Right ventricle myocardium inferior (tissue), 1 donor: ENCODE measurements around the gene LRRC4B. TPM values are rescaled to one million over a fixed set of nuclear protein-coding genes. Genes with fewer than 3 reads are reported as not detected.
A peak's percentile ranks its signal among the peaks of the same experiment; 100 is the strongest.
"Not testable (repeated sequence)": the region's sequence is repeated elsewhere in the genome, so short reads cannot be mapped to it uniquely, and the experiment has no call there.

ENCODE experiments used
- ATAC-seq: fragments of 200-7000 bp; cut with Tn5 transposase; one replicate; pipeline ENCODE4 v1.9.1; 2020; ENCODE audit warnings: mild to moderate bottlenecking, moderate library complexity
- DNase-seq: peaks from one replicate; pipeline ENCODE4 v3.0.0; 2021; ENCODE audit errors: missing footprints
- intact Hi-C: fragments of 100-400 bp; cut with DNase I; formaldehyde crosslinking; loops from one replicate; pipeline ENCODE4 v1.11.0; 2022
- long read RNA-seq: library from polyadenylated mRNA; unstranded; transcript quantifications from one replicate; pipeline ENCODE4 v2.0.0, GENCODE V29; 2021
- total RNA-seq: library from RNA; stranded (reverse); fragmentation: NEBNext Ultra II Directional; extraction: Animal tissue kit (Norgen Biotek cat#: 25700); gene quantifications from one replicate; pipeline ENCODE4 v1.2.1, GENCODE V29; 2021
- donor health status: DM: no; HTN: yes; CAD: no; lungs with severe emphysema.

LRRC4B gene, protein sequence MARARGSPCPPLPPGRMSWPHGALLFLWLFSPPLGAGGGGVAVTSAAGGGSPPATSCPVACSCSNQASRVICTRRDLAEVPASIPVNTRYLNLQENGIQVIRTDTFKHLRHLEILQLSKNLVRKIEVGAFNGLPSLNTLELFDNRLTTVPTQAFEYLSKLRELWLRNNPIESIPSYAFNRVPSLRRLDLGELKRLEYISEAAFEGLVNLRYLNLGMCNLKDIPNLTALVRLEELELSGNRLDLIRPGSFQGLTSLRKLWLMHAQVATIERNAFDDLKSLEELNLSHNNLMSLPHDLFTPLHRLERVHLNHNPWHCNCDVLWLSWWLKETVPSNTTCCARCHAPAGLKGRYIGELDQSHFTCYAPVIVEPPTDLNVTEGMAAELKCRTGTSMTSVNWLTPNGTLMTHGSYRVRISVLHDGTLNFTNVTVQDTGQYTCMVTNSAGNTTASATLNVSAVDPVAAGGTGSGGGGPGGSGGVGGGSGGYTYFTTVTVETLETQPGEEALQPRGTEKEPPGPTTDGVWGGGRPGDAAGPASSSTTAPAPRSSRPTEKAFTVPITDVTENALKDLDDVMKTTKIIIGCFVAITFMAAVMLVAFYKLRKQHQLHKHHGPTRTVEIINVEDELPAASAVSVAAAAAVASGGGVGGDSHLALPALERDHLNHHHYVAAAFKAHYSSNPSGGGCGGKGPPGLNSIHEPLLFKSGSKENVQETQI
- total RNA-seq, result 0.92 TPM
- long read RNA-seq, result 0 reads

DNA sequence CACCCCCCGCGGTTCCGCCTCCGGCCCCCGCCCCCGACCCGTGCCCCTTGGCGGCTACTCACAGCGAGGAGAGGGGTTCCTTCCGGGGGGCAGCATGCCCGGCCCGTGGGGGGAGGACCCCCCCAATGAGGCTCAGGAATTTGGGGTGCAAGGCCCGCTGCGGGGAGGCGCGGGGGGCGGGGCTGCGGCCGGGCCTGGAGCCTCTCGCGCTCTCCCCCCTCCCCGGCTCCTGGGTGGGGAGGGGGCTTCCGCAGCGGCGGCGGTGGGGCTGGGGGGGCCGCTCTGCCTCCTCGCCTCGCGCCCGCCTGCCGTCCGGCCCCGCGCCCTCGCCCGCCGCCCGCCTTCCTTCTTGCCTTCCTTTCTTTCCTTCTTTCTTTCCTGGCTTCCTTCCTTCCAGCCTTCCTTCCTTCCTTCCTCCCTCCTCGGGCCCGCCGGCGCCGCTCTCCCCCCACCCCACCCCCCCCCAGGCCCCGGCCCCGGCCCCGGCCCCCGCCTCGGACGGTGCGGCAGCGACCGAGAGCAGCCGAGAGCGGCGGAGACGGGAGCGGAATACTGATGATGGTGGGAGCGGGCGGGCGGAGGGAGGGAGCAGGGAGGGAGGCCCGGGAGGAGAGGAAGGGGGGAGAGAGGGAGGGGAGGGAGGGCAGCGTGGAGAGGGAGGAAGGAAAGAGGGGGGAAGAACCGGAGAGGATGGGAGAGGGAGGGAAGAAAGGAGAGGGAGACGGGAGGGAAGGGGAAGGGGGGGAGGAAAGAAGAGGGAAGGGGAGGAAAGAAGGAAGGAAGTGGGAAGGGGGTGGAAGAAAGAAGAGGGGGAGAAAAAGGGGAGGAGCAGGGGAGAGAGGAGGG is at the start of gene LRRC4B:
TSS of gene LRRC4B (minus strand) at position 554 of the 846 bp plus-strand sequence. CDS start 19,597 bp downstream, outside the sequence.
- DNase-seq (no peak), ATAC-seq (no peak)
- intact Hi-C loops, result no loop called here

DNA sequence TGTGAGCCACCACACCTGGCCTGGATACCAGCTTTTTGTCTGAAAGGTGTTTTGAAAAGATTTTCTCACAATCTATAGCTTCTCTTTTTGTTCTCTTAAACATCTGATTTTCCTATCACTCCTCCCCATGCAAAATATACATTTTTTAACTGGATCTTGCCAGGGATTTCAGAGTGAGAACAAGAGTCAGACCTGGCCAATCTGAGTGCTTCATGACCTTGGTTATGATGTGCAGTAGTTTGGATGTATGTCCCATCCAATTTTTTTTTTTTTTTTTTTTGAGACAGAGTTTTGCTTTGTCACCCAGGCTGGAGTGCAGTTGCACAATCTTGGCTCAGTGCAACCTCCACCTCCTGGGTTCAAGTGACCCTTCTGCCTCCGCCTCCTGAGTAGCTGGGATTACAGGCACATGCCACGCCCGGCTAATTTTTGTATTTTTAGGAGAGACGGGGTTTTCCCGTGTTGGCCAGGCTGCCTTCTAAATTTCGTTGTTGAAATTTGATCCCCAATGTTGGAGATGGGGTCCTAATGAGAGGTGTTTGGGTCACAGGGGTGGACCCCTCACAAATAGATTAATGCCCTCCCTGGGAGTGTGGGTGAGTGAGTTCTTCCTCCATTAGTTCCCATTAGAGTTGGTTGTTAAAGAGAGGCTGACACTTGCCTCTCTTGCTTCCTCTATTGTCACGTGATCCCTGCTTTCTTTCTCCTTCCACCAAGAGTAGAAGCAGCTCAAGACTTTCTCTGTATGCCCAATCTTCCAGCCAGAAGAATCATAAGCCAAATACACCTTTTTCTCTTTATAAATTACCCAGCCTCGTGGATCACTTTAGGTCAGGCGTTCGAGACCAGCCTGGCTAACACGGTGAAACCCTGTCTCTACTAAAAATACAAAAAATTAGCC is 44.5 kb upstream of the LRRC4B start:
- DNase-seq, ATAC-seq, intact Hi-C loops: not testable (repeated sequence)

DNA sequence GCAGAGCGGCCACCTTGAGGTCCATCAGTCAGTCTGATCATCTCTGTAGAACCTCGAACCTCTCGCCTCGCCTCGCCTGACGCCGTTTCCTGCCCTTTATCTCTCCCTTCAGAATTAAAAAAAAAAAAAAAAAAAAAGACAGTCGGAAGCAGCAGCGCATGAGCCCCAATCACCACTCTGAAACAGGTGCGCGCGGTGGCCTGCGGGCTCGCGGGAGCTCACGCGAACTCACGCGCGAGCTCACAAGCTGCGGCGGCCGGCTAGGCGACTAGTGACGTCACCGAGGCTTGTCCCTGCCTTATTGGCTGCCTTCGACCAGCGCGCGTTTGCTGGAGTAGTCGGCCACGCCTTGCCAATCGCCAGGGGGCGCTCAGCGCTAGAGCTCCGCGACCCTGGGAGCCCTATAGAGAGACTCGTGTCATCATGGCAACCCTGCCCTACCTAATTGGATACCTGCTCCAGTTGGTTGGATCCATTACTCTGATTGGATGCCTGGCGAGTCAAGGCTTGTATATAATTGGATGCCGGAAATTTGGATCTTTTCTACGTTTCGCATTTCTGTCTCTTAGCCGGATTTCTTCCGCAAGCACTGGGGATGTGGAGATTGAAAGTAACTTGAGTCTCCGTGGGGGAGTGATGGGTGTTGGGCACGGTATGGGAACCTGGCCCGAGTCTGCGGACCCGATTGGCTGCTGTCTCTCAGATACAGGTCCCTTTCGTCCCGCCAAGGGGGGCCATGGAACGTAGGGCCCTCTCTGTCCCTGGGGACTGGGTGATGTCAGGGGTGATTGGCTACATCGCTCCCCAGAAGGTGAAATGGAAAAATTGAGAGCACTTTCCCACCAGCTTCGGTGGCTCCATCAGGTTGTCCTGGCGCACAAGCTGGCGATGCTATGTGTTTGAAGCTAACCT is 39.9 kb upstream of the LRRC4B start:
- DNase-seq, result peak; percentile 84
- ATAC-seq, result peak; percentile 39
- intact Hi-C loops, result no loop called here

DNA sequence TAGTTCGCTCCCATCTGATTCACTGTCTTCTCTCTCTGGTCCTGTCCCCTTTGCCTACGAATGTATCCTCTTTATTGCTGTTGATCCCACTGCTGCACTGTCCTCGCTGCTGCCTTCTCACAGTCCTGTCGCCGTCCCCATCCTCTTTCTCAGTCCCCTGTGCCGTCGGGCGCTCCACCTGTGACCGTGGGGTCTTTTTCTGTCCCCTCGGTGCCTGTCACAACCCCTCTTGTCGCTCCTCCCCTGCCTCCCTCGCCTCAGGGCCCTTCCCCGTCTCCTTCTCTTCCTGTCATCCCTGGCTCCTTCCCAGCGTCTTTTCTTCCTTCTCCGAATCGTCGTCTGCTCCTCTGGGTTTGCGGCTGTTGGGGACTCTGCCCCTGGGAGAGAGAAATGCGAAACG is 39.2 kb upstream of the LRRC4B start:
- intact Hi-C loops, result no loop called here
- DNase-seq, result no peak
- no peak for ATAC-seq

DNA sequence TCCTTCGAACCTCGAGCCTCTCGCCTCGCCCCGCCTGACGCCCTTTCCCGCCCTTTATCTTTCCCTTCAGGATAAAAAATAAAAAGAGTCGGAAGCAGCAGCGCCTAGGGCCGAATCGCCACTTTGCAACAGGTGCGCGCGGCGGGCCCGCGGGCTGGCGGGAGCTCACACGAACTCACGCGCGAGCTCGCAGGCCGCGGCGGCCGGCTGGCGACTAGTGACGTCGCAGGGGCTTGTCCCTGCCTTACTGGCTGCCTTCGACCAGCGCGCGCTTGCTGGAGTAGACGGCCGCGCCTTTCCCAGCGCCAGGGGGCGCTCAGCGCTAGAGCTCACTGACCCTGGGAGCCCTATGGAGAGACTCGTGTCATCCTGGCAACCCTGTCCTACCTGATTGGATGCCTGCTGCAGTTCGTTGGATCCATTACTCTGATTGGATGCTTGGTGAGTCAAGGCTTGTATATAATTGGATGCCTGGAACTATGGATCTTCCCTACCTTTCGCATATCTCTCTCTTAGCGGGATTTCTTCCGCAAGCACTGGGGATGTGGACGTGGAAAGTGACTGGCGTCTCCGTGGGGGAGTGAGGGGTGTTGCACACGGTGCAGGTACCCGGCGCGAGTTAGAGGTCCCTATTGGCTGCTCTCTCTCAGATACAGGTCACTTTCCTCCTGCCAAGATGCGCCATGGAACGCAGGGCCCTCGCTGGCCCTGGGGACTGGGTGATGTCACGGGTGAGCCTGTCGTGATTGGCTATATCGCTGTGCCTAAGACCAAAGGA is 38.0 kb upstream of the LRRC4B start:
- ATAC-seq, intact Hi-C loops, DNase-seq: not testable (repeated sequence)

DNA sequence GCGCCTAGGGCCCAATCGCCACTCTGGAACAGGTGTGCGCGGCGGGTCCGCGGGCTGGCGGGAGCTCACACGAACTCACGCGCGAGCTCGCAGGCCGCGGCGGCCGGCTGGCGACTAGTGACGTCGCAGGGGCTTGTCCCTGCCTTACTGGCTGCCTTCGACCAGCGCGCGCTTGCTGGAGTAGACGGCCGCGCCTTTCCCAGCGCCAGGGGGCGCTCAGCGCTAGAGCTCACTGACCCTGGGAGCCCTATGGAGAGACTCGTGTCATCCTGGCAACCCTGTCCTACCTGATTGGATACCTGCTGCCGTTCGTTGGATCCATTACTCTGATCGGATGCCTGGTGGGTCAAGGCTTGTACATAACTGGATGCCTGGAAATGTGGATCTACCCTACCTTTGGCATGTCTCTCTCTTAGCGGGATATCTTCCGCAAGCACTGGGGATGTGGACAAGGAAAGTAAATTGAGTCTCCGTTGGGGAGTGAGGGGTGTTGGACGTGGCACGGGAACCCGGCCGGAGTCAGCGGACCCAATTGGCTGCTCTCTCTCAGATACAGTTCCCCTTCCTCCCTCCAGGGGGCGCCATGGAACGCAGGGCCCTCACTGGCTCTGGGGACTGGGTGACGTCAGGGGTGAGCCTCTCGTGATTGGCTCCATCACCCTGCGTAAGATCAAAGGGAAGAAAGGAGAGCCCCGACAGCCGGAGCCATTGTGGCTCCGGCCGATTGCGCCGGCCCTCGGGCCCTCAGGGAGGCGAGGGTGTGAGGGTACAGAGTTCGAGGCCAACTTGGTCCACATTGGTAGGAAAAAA is 36.2 kb upstream of the LRRC4B start:
- ATAC-seq, result not testable (repeated sequence)

DNA sequence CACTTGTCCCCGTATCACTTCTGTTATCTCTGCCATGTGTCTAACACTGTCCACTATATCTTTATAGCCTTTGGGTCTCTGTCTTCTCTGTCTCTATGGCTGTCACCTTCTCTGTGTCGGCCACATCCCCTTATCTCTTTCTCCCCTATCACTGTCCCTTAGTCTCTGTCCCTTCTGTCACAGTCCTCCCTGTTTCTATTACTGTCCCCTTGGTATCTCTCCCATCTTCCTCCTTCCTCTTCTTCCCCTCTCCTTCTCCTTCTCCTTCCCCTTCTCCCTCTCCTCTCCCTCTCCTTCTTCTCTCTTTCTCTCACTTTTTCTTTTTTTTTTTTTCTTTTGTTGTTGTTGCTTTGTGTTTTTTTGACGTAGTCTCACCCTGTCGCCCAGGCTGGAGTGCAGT is 34.7 kb upstream of the LRRC4B start:
- no peak for DNase-seq
- no peak for ATAC-seq
- intact Hi-C loops, result no loop called here

More for the DNA sequence above, 36.2 kb upstream of the LRRC4B start:
- DNase-seq, intact Hi-C loops: not testable (repeated sequence)

DNA sequence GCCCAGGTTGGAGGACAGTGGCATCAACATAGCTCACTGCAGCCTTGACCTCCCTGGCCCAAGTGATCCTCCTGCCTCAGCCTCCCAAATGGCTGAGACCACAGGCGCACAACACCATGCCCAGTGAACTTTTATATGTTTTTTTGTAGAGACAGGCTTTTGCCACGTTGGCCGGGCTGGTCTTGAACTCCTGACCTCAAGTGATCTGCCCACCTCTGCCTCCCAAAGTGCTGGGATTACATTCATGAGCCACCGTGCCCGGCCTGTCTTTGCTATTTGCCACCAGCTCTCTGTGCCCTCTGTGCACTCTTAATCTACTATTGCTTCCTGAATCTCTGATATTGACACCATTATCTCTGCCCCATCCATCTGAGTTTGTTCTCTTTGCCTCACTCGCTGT is 34.3 kb upstream of the LRRC4B start:
- DNase-seq (no peak), ATAC-seq (no peak)
- intact Hi-C loops, result no loop called here

DNA sequence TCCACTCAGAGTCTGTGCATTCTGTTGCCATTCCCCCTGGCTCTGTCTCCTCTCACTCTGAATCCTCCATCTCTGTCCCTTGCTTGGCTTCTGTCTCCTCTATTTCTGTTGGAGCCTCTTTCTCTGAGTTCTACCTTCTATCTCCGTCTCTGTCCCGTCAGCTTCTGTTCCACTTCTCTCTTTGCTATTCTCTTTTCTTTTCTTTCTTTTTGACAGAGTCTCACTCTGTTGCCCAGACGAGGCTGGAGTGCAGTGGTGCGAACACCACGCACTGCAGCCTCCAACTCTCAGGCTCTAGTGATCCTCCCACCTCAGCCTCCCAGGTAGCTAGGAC is 33.8 kb upstream of the LRRC4B start:
- intact Hi-C loops, result no loop called here
- ATAC-seq (no peak), DNase-seq (no peak)

DNA sequence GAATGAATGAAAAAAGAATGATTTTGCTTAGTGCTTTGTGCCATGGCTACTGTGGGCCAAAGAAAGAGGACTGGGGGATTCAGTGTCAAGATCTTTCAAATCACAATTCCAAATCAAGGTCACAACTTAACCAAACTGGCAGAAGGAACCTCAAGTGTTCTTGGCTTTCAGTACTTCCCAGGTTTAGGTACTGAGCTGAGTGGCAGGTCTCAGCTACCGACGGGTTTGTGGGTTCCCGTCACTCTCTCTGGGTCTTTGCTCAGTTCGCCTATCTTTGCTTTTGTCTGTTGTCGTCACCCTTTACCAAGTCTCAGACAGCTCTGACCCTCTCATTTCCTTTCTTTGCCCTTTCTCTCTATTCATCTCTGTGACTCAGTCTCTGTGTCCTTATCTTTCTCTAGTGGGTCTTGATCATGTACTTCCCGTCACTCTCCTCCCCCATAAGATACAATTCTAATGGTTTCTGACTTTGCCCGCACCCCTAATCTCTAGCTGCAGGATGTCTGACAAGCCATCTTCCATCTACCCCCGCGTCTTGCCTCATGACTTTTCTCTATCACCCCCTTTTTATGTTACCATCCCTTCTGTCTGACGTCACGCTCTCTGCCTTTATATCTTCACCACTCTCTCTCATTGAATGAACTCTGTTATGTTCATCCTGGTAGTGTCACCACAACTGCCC is 33.3 kb upstream of the LRRC4B start:
- ATAC-seq (no peak), DNase-seq (no peak)
- intact Hi-C loops, result no loop called here

DNA sequence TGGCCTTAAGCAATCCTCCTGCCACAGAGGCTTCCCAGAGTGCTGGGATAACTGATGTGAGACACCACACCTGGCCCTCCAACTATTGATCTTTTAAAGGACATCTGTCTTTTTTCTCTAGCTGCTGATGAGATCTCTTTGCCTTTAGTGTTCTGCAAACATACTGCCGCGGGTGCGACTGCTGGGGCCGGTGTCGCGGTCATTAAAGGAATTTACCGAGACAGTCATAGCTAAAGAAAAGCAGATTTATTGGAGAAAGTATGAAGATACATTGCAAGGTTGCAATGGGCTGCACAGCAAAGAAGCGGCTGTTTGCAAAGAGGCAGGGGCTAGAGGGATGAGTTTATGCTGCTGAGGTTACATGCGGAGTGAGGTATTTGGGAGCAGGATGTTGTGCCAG is 31.2 kb upstream of the LRRC4B start:
- DNase-seq, result no peak
- intact Hi-C loops, result no loop called here
- no peak for ATAC-seq

DNA sequence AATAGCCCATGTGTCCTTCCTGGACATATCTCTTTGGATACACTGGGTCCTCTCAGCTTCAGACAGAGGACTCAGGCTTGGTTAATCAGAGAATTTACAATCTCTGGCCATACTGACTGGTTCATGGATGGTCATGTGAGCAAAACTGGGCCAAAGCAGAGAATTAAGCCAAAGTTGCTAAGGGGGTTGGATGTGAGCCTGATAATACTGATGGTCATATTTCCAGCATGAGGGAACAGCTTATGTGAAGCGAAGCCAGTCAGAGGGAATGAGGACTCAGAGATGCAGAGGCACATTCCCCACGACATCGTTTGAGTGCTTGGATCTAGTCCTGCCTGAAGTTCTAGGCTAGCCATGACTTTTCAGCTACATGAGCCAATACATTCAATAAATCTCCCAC is 22.0 kb upstream of the LRRC4B start:
- ATAC-seq (no peak), DNase-seq (no peak)
- intact Hi-C loops, result no loop called here

DNA sequence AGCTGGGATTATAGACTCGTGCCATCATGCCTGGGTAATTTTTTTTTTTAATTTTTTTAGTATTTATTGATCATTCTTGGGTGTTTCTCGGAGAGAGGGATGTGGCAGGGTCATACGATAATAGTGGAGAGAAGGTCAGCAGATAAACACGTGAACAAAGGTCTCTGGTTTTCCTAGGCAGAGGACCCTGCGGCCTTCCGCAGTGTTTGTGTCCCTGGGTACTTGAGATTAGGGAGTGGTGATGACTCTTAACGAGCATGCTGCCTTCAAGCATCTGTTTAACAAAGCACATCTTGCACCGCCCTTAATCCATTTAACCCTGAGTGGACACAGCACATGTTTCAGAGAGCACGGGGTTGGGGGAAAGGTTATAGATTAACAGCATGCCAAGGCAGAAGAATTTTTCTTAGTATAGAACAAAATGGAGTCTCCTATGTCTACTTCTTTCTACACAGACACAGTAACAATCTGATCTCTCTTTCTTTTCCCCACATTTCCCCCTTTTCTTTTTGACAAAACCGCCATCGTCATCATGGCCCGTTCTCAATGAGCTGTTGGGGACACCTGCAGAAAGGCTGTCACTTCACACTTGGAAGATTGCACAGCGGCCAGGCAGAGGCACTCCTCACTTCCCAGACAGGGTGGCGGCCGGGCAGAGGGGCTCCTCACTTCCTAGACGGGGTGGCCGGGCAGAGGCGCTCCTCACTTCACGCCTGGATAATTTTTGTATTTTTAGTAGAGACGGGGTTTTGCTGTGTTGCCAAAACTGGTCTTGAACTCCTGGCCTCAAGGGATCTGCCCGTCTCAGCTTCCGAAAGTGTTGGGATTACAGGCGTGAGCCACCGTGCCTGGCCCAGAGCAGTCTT is 13.8 kb upstream of the LRRC4B start:
- DNase-seq, intact Hi-C loops, ATAC-seq: not testable (repeated sequence)

DNA sequence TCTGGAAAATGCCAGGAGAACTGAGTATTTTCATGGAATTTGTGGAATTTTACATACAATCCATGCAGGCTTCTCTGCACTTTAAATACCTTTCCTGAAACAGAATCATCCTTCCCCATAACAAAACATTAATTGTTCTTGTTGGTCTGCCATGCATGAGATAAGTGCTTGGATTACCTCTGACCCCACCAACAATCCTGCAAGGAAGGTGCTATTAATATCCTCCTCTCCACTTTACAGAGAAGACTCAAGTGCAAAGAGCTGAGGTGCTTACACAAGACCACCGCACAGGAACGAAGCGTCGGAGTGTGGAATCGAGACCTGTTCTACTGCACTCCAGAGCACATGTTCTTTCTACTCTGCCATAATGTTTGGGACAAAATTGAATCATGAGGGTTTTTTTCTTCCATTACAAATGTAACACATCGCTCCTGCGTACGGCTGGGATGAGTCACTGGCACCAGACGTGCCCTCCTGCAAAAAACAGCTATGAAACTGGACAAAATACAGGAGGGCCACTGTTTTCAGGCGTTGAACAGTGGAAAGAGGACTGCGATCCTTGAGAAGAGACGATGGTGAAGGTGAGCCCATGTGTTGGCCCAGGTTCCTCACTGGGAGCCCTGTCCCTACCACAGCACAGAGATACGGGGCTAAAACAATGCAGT is 12.9 kb upstream of the LRRC4B start:
- DNase-seq, result no peak
- intact Hi-C loops, result no loop called here
- no peak for ATAC-seq
